Cardiac fibroblast (primary cell): ENCODE measurements around the gene SRL.
A peak's percentile ranks its signal among the peaks of the same experiment; 100 is the strongest.

Source experiments
- DNase-seq, 2 donors: peaks; one replicate each; pipeline versions ENCODE4 v3.0.0 to v3.0.0-alpha.2; 2010; ENCODE audit warnings: low read depth in 2 of 2
- H3K4me3 ChIP-seq, 2 donors: replicated peaks in 1 of 2; 1 replicate in 1 of 2; 2 replicates in 1 of 2; pipeline ENCODE4 v1.5.1; 2011; ENCODE audit warnings: low read depth in 2 of 2, low read length in 2 of 2, mild to moderate bottlenecking in 2 of 2, moderate library complexity in 1 of 2
- CTCF ChIP-seq: IDR thresholded peaks from one replicate; pipeline ENCODE4 v1.5.1; 2011; ENCODE audit warnings: low read depth, mild to moderate bottlenecking, low read length, inconsistent platforms

Gene SRL

GRCh38 chr16:4193920-4194319 is 48.0 kb downstream of the SRL start:
- TF ChIP-seq CTCF: no peak
- no peak overlapping the region for H3K4me3 ChIP-seq

GRCh38 chr16:4192206-4192605 is 49.7 kb downstream of the SRL start:
- no peak for DNase-seq
- no peak overlapping the region for H3K4me3 ChIP-seq
- no peak for TF ChIP-seq CTCF

More at GRCh38 chr16:4193920-4194319, 48.0 kb downstream of the SRL start:
- DNase-seq: no peak

- no peak for TF ChIP-seq CTCF
- no peak overlapping the region for H3K4me3 ChIP-seq
- DNase-seq: no peak
Observed at GRCh38 chr16:4190712-4191333, 51.1 kb downstream of the SRL start.

- DNase-seq: no peak
- no peak overlapping the region for H3K4me3 ChIP-seq
- TF ChIP-seq CTCF: no peak
Observed at GRCh38 chr16:4190086-4190485, 51.8 kb downstream of the SRL start.

GRCh38 chr16:4184038-4184702 is 57.7 kb downstream of the SRL start:
- no peak for DNase-seq
- H3K4me3 ChIP-seq: peak overlapping the region; percentile 67 to 80
- no peak for TF ChIP-seq CTCF

- no peak for TF ChIP-seq CTCF
- peak overlapping the region; percentile 67 to 80 for H3K4me3 ChIP-seq
- DNase-seq: peak; percentile 91 to 97
Observed at GRCh38 chr16:4183237-4184037, 58.4 kb downstream of the SRL start.
